Activated B cell treated with CpG ODN at 0.5 μM for 24 hours (primary cell): ENCODE data around the gene MUCL3. TPM values are rescaled to one million over a fixed set of nuclear protein-coding genes. Genes with fewer than 3 reads are reported as not detected.

ENCODE experiments used
- ATAC-seq: fragments of 200-7000 bp; cut with Tn5 transposase; one replicate; pipeline ENCODE4 v1.10.0; 2021; ENCODE audit warnings: low read depth, mild to moderate bottlenecking, moderate library complexity
- CTCF ChIA-PET: fragments of 350-600 bp; sonication (Branson Sonifier 250); formaldehyde crosslinking; loops from one replicate; lab custom pipeline; 2021; ENCODE audit warnings: antibody characterized with exemption; lab: Charles Lee
- POLR2A ChIA-PET: fragments of 350-600 bp; sonication (Branson Sonifier 250); formaldehyde crosslinking; loops from one replicate; lab custom pipeline; 2021; ENCODE audit warnings: antibody characterized with exemption; lab: Charles Lee
- DNase-seq: peaks from one replicate; pipeline ENCODE4 v3.0.0; 2022
- H3K27ac Mint-ChIP-seq: one replicate; pipeline ENCODE4 v1.8.0; 2020; ENCODE audit warnings: mixed read lengths
- H3K27me3 Mint-ChIP-seq: one replicate; pipeline ENCODE4 v1.8.0; 2021; ENCODE audit warnings: mixed read lengths
- H3K36me3 Mint-ChIP-seq: one replicate; pipeline ENCODE4 v1.8.0; 2021; ENCODE audit warnings: low read depth, mixed read lengths
- H3K4me1 Mint-ChIP-seq: one replicate; pipeline ENCODE4 v1.8.0; 2021; ENCODE audit warnings: mixed read lengths
- H3K4me3 Mint-ChIP-seq: one replicate; pipeline ENCODE4 v1.8.0; 2020; ENCODE audit warnings: mild to moderate bottlenecking, mixed read lengths
- H3K9me3 Mint-ChIP-seq: one replicate; pipeline ENCODE4 v1.8.0; 2020; ENCODE audit warnings: mixed read lengths
- intact Hi-C: fragments of 100-400 bp; cut with micrococcal nuclease; formaldehyde crosslinking; loops from one replicate; pipeline ENCODE4 v1.15.1; 2024
- total RNA-seq: library from RNA; stranded (reverse); gene quantifications from 2 replicates; pipeline ENCODE4 v1.2.3, GENCODE V29; 2022
- TF ChIP-seq, protein P1 (sequence below): fragments of 200-600 bp; IDR thresholded peaks from one replicate; pipeline ENCODE4 v1.8.0; 2022; ENCODE audit warnings: antibody characterized with exemption, mild to moderate bottlenecking

MUCL3 gene, protein sequence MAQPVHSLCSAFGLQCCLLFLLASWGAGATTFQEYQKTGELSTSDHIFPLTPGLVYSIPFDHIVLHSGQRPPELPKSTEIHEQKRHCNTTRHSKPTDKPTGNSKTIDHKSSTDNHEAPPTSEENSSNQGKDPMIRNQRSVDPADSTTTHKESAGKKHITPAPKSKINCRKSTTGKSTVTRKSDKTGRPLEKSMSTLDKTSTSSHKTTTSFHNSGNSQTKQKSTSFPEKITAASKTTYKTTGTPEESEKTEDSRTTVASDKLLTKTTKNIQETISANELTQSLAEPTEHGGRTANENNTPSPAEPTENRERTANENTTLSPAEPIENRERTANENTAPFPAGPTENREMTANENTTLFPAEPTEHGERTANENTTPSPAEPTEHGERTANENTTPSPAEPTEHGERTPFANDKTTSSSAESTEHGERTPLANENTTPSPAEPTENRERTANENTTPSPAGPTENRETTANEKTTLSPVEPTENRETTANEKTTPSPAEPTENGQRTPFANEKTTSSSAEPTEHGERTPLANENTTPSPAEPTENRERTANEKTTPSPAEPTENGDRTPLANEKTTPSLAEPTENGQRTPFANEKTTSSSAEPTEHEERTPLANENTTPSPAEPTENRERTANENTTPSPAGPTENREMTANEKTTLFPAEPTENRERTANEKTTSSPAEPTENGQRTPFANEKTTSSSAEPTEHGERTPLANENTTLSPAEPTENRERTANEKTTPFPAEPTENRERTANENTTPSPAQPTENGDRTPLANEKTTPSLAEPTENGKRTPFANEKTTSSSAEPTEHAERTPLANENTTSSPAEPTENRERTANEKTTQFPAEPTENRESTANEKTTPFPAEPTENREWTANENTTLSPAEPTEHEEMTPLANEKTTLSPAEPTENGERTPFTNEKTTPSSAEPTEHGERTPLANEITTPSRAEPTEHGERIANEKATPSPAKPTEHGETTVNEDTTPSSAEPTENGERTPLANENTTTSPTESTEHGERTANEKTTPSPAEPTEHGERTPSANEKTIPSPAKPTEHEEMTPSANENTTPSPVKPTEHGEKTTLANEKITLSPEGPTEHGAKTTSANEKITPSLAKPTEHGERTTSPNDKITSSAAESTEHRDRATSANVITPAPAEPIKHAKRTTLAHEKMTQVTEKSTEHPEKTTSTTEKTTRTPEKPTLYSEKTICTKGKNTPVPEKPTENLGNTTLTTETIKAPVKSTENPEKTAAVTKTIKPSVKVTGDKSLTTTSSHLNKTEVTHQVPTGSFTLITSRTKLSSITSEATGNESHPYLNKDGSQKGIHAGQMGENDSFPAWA (N-terminal part only)
- total RNA-seq = not detected in 2 replicates

DNA sequence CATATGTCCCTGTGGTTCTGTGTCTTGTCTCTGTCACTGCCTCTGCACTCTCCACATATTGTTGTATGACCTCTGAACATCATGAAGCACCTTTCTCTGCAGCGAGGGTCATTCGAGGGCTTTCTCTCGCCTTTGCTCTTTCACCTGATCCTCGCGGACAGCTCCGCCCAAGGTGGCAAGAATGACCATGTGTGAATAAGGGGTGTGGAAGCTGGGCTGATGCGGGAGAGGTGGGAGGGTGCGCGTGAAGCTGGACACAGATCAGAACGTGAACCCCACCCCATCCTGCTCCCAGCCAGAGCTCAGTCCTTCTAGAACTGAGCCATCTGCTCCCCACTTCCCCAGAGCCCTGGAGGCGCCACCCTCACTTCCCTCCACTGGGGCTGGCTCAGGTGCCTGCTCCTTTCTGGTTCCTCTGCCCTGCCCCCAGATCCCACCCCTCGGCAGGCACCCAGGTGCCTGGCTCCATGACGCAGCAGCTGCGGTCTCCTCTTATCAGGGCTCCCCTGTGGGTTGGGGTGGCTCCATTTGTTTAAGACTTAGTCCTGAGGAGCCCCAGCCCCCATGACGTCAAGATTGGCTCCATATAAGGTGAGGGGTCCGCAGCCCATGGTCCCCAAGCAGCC is at the start of gene MUCL3:
Gene MUCL3, plus strand, starts transcription at position 613 of the 626 bp plus-strand sequence. CDS start 27 bp downstream, outside the sequence.
- Mint-ChIP-seq H3K4me1 (peaks cover 4% of the 10 kb centered on the region), H3K4me3 (no peak within 1 kb of the TSS), H3K36me3 (no peaks in the 10 kb centered on the region), H3K9me3 (no peaks in the 10 kb centered on the region), H3K27me3 (peaks cover 48% of the 10 kb centered on the region), H3K27ac (no peak within 1 kb of the TSS)
- no peak for DNase-seq
- intact Hi-C loops = no loop called here
- ATAC-seq = no peak
- ChIA-PET POLR2A (interaction anchor here (0.6 kb wide), 1 partner anchor 419 kb away, joined by 3 read pairs; no protein-coding TSS in a partner anchor), CTCF (no interaction called here)
- TF ChIP-seq, protein P1, sequence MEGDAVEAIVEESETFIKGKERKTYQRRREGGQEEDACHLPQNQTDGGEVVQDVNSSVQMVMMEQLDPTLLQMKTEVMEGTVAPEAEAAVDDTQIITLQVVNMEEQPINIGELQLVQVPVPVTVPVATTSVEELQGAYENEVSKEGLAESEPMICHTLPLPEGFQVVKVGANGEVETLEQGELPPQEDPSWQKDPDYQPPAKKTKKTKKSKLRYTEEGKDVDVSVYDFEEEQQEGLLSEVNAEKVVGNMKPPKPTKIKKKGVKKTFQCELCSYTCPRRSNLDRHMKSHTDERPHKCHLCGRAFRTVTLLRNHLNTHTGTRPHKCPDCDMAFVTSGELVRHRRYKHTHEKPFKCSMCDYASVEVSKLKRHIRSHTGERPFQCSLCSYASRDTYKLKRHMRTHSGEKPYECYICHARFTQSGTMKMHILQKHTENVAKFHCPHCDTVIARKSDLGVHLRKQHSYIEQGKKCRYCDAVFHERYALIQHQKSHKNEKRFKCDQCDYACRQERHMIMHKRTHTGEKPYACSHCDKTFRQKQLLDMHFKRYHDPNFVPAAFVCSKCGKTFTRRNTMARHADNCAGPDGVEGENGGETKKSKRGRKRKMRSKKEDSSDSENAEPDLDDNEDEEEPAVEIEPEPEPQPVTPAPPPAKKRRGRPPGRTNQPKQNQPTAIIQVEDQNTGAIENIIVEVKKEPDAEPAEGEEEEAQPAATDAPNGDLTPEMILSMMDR = no peak

DNA sequence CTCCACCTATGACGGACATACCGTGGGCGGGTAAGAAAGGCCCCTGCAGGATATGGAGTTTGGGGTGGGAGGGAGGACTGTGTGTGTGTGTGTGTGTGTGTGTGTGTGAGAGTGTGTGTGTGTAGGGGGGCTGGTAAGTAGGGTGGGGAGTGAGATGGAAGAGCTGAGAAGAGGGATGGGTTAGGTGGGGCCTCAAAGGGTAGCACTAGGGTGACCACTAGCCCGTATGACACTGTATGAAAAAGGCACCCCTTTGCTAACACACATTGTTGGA is 49.4 kb upstream of the MUCL3 start:
- Mint-ChIP-seq H3K9me3 (no peaks in the 10 kb centered on the region), H3K4me3 (no peak overlapping the region), H3K27me3 (no peaks in the 10 kb centered on the region), H3K36me3 (peaks cover 40% of the 10 kb centered on the region), H3K4me1 (peaks cover 11% of the 10 kb centered on the region), H3K27ac (no peak overlapping the region)
- intact Hi-C loops = no loop called here
- TF ChIP-seq, protein P1 = no peak
- DNase-seq = no peak
- ChIA-PET CTCF (interaction anchor here (1.0 kb wide), 1 partner anchor 23 kb away, joined by 3 read pairs; the partner anchor contains the start of gene VARS2), POLR2A (interaction anchor here (0.6 kb wide), 1 partner anchor 277 kb away, joined by 6 read pairs; no protein-coding TSS in a partner anchor)
- ATAC-seq = no peak

DNA sequence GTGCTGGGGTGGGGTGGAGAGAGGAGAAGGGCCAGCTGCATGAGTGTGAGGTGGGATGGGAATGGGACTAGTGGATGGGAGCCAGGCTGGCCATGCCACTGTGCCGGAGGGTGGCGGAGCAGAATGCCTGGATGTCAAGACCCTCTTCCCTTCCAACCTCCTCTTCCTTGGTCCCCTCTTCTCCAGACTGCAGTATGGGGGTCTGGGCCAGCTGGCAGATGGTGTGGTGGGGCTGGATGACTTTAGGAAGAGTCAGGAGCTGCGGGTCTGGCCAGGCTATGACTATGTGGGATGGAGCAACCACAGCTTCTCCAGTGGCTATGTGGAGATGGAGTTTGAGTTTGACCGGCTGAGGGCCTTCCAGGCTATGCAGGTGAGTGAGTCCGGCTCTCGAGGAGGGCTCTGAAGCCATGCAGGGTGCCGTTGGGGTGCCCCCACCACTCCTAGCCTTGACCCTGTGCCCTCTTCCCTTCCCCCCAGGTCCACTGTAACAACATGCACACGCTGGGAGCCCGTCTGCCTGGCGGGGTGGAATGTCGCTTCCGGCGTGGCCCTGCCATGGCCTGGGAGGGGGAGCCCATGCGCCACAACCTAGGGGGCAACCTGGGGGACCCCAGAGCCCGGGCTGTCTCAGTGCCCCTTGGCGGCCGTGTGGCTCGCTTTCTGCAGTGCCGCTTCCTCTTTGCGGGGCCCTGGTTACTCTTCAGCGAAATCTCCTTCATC is 48.8 kb upstream of the MUCL3 start:
- peaks cover 7% of the 10 kb centered on the region for H3K4me1 Mint-ChIP-seq
- no peaks in the 10 kb centered on the region for H3K9me3 Mint-ChIP-seq
- POLR2A ChIA-PET = no interaction called here
- H3K4me3 Mint-ChIP-seq = no peak overlapping the region
- peaks cover 43% of the 10 kb centered on the region for H3K36me3 Mint-ChIP-seq
- TF ChIP-seq, protein P1 = no peak
- ATAC-seq = no peak
- no peak overlapping the region for H3K27ac Mint-ChIP-seq
- no peaks in the 10 kb centered on the region for H3K27me3 Mint-ChIP-seq
- intact Hi-C loops = no loop called here
- CTCF ChIA-PET = interaction anchor here (1.0 kb wide), 1 partner anchor 22 kb away, joined by 3 read pairs; the partner anchor contains the start of gene VARS2
- DNase-seq = no peak

DNA sequence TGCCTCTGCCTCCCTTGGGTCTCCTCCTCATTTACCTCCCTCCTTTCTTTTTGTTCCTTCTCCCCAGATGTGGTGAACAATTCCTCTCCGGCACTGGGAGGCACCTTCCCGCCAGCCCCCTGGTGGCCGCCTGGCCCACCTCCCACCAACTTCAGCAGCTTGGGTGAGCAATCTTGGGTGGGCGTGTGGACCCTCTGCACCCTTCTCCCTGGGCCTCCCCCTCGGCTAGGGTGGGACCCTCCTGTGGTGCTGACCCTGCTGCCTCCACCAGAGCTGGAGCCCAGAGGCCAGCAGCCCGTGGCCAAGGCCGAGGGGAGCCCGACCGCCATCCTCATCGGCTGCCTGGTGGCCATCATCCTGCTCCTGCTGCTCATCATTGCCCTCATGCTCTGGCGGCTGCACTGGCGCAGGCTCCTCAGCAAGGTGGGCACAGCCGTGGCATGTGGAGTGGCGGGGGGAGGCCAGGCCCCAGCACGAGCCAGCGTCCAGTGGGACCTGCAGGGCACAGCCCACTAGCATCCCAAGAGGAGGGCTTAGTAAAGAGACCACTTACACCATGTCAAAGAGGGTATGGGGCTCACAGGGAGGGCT is 47.7 kb upstream of the MUCL3 start:
- ChIA-PET POLR2A (no interaction called here), CTCF (no interaction called here)
- Mint-ChIP-seq H3K36me3 (peaks cover 49% of the 10 kb centered on the region), H3K4me1 (peaks cover 2% of the 10 kb centered on the region), H3K27me3 (no peaks in the 10 kb centered on the region), H3K4me3 (no peak overlapping the region), H3K9me3 (no peaks in the 10 kb centered on the region), H3K27ac (no peak overlapping the region)
- intact Hi-C loops = no loop called here
- ATAC-seq = no peak
- no peak for DNase-seq
- TF ChIP-seq, protein P1 = no peak
